HG03039 (cell line): Measurements from ENCODE around the gene STK4.
"Not testable (repeated sequence)": the region's sequence is repeated elsewhere in the genome, so short reads cannot be mapped to it uniquely, and the experiment has no call there.

Source experiments
- ATAC-seq: cut with Tn5 transposase; IDR thresholded peaks from one replicate; pipeline ENCODE4 v1.9.1; 2021; ENCODE audit warnings: mild to moderate bottlenecking, moderate library complexity; ENCODE audit not compliant: unreplicated experiment

STK4 gene

DNA sequence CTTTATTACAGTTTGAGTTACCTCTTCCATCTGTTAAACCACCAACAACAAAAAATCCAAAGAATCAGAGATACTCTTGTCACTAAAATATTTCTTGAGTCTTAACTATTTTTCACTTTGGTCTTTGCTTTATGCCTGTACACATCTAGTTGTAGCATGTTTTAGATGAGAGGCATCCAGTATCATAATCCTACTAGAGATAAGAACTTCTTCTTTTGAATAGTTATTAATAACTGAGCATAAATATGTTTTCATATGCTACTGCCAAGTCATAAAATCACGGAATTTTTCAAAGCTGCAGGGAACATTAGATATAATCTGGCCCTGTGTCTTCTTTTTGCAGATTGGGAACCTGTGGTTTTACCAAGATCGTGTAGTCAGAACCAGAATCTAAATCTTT is 55.3 kb downstream of the STK4 start:
- ATAC-seq: no peak

DNA sequence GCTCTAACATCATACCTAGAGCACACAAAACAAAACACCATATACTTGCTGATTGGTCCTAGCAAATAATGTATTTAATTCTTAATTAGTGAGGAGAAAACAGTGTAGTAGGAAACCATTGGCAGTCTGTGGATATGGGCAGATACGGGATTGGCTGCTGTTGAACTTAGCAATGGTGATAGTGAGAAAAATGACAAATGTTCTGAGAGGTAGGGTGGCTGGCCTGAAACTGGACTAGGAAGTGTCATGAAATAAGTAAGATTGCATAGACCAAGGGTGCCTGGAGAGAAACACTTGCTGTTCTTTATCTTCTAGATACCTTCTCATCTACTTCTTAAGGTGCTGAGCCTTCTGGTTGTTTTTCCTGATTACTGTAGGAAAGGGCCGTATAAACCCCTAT is 56.8 kb downstream of the STK4 start:
- not testable (repeated sequence) for ATAC-seq

DNA sequence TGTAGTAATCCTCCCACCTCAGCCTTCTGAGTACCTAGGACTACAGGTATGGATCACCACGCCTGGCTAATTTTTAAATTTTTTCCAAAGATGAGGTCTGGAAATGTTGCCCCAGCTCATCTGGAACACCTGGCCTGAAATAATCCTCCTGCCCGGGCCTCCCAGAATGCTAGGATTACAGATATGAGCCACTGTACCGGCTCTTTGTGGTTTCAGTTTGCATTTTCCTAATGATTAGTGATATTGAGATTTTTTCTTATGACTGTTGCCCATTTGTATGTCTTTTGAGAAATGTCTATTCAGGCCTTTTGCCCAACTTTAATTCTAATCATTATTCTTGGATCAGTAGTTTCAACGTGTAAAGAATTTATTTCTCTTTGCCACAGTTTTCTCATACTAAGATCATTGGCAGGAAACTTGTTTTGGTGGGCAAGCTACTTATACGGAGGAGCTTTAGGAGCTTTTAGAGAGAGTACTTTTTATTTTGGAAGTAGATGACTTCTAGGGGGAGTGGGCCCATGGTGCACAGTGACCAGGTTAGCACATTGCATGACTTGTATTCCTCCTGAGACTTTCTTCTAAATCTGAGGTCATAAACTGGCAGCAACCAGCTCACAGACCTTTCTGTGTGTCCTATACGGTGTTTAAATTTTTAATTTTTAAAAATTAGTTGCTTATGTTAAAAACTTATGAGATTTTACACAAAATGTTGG is 62.3 kb downstream of the STK4 start:
- no peak for ATAC-seq

DNA sequence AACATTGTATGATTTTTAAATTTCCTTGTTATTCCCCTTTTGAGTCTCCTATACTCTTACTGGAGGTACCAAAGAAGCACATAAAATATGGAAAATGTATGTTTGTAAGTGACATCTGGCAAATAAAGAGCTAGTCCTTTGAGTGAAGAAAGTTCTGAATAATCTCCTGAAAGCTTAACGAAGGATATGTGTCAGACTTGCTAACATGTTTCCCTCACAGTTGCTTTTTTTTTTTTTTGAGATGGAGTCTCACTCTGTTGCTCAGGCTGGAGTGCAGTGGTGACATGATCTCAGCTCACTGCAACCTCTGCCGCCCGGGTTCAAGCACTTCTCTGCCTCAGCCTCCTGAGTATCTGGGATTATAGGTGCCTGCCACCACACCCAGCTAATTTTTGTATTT is 63.6 kb downstream of the STK4 start:
- ATAC-seq: no peak

DNA sequence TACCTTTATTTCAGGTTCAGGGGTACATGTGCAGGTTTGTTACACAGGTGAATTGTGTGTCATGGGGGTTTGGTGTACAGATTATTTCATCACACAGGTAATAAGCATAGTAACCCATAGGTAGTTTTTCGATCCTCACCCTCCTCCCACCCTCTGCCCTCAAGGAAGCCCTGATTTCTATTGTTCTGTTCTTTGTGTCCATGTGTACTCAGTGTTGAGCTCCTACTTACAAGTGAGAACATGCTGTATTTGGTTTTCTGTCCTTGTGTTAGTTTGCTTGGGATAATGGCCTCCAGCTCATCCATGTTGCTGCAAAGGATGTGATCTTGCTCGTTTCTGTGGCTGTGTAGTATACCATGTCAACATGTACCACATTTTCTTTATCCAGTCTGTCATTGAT is 66.0 kb downstream of the STK4 start:
- no peak for ATAC-seq

DNA sequence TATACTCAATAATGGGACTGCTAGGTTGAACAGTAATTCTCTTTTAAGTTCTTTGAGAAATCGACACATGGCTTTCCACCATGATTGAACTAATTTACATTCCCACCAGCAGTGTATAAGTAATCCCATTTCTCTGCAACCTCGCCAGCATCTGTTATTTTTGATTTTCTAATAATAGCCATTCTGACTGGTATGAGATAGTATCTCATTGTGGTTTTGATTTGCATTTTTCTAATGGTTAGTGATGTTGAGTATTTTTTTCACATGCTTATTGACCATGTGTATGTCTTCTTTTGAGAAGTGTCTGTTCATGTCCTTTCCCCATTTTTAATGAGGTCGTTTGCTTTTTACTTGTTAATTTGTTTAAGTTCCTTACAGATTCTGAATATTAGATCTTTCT is 66.5 kb downstream of the STK4 start:
- ATAC-seq: no peak

DNA sequence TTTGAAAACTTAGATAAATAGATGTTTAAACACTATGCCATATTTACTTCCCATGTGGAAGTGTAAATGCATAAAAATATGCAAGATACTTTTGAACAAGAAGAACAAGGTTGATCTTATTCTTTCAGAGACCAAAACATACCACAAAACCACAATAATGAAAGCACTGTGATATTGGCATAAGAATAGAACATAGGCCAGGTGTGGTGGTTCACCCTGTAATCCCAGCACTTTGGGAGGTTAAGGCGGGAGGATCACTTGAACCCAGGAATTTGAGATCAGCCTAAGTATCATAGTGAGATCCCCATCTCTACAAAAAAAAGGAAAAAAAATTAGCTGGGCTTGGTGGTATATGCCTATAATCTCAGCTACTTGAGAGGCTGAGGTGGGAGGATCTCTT is 68.1 kb downstream of the STK4 start:
- no peak for ATAC-seq

DNA sequence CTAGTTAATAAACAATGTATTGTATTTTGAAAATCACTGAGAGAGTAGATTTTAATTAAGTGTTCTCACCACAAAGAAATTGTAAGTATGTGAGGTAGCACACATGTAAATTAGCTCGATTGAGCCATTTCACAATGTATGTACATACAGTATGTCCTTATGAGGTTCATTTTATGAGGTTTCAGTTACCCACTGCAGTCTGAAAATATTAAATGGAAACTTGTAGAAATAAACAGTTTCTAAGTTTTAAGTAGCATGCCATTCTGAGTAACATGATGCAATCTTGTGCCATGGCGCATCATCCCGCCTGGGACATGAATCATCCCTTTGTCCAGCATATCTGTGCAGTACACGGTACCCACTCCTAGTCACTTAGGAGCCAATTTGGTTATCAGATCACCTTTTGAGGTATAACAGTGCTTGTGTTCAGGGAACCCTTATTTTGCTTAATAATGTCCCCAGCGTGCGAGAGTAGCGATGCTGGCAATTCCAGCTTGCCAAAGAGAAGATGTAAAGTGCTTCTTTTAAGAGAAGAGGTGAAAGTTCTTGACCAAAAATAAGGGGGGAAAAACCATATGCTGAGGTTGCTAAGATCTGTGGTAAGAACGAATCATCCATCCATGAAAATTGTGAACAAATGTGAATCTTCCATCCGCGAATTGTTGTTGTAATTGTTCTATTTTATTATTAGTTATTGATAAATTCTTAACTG is 69.9 kb downstream of the STK4 start:
- no peak for ATAC-seq

DNA sequence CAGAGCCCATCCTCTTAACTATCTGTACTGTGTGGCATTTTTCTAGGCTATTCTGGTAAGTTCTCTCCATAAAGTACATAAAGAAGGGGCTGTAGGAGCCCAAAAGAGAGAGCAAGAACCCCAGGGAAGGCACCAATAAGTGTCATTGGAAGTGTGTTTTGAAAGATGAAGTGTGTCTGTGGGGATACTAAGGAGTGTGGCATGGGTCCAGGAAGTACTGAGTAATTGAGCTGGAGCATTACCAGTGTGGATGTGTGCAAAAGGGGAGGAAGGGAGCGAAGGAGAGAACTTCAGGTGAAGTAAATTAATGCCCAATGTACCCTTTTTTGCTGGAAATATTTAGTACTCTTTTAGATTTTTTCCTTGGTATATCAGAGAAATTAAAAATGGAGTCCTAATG is 70.7 kb downstream of the STK4 start:
- ATAC-seq: no peak

DNA sequence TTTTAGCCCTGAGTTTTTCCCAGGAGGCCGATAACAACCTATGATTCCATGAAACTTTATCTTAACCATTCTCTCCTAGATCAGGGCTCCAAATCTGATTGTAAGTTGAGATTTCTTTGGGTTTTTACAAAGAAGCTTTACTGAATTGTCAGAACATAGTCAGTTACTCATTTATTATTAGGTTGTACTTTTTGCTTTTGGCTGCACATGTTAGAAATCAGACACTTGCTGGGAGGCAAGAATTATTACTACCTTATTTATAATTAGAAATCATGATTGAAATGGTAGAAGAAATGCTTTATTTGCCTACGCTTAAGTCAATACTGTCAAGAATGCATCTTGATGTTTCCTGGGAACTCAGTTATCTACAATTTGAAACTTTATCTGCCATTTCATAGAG is 71.3 kb downstream of the STK4 start:
- ATAC-seq: no peak

DNA sequence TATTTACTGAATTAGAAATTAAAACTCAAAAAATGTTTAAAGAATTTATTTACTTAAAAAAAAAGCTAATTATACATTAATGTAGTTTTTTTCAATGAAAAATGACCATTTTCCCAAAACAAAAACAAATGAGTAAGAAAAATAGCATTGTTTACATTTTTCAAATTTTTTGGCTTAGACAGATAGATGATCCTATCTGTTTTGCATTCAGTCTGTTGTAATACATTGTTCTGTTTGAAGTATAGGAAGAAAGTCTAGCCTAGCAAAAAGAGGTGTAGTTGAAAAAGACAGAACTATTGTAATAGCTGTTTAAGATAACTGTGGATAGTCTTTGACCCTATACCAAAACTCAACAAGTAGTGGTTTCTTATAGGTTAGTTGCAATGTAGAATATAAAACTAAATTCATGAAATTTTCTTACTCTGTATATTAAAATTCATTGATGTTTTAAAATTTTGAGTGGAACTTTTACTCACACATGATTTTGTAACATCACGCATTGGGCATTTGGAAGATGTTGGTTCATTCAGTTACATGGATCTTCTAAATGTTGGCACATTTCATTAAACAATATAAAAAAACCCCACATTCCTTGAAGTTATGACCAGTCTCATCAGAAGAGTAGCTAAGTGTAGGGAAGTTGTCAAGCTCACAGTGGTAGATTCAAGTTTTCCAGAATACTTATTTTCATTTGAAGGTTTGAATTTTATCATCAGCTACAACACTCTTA is 72.6 kb downstream of the STK4 start:
- ATAC-seq: no peak

DNA sequence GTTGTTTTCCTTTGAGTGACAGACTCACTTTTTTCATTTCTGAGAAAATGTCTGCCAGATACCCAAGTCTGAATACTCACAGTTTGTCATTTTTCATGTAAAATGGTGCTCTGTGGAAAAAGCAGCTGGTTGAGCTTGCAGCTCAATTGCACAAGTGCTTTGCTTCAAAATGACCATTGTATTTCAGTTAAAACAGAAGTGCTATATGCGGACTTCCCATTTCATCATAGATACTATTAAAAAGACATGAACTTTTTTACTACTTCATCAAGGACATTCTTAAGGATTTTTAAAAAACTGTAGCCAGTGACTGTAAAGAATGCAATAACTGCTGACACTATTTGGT is 73.1 kb downstream of the STK4 start:
- ATAC-seq: no peak

DNA sequence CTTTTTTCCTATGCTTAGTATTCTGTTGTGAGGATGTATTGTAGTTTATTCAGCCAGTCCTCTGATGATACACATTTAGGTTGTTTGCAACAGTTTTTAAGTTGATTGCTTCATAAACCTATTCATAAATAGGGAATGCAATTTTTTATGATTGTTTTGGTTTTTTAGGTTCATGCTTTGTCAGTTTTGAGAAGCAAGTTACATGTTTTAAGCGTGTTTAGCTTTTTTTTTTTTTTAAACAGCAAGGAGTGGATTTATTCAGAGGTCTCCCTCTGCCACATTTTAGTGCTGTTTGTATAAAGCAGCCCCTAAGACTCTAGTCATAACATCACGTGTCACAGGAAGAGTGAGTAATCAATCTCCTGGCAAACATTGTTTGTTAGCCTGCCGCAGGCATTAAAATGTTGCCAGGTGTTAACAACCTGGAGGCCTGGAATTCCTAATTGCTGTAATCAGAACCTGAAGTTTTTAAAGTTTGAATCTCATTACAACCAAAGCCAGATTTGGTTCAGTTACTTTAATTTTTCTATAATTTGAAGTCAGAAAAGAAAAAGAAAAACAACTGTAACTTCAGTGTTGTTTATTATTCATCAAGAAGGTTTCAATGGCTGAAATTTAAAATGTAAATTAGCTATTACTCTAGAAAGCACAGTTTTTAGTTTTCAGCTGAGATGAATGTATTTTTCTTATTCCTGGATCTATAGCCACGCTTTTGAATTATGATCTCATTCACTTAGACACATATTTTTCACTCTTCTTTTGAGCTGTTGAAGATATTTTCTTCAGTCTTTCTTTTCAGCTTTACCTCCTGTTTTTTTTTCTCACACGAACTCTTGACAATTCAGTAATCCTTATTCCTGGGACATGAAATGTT is 75.4 kb downstream of the STK4 start:
- no peak for ATAC-seq

DNA sequence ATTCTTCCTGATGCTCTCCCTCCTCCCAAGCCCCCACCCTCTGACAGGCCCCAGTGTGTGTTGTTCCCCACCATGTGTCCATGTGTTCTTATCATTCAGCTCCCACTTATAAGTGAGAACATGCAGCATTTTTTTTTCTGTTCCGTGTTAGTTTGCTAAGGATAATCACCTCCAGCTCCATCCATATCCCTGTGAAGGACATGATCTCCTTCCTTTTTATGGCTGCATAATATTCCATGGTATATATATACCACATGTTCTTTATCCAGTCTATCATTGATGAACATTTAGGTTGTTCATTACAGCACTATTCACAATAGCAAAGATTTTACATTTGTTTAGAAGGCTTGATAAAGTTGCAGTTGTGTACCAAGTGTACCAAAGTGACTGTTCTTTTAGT is 76.7 kb downstream of the STK4 start:
- ATAC-seq: no peak

DNA sequence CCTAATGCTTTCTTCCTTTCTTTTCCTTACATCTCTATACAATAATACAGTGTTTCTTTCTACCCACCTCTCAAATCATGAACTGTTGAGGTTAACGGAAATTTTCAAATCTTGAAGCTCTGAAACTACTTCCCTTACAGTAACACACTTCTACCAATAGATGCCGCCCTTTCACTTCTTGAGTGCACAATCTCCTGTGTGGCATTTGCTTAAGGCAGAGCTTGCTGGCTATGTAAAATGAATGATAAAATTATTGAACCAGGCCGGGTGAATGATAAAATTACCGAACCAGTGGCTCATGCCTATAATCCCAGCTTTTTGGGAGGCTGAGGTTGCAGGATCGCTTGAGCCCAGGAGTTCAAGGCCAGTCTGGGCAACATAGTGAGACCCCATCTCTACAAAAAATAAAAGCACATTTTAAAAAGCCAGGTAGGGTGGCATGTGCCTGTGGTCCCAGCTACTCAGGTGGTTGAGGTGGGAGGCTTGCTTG is 77.8 kb downstream of the STK4 start:
- no peak for ATAC-seq

DNA sequence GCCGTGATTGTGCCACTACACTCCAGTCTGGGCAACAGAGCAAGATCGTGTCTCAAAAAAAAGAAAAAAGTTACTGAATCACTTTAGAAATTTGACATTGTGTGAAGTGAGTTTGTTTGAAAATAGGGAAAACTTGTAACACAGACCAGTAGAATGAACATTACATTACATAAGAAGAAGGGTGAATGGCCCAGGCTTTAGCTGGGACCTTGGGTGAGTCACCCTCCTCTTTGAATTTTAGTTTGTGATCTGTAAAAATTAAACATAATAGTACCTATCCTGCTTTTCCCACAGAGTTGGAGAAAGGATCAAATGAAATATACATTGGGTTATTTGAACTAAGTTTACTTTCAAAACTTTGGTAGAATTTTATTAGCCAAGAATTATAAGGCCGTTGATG is 78.3 kb downstream of the STK4 start:
- no peak for ATAC-seq

DNA sequence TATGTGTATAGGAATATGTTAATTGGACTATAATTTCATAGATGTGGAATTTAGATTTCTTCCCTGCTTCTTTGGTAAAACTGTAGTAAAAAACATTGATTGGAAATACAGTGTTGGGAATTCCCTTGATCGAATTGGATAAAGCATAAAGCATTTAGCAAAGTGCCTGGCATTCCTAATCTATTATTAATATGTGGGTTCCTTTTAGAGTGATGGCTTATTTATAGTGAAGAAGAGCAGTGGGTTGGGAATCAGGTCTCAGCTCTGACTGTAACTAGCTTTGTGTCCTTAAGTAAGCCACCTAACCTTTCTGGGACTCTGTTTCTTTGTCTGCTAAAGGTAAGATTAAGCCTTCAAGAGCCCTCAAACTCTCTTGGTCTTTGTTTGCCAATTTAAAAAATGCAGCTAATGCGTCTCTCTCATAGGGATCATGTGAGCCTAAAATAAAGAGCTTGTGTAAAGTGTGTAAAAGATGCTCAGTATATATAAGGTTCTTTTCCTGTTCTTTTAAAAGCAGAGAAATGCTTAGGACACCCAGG is 81.3 kb downstream of the STK4 start:
- ATAC-seq: no peak

DNA sequence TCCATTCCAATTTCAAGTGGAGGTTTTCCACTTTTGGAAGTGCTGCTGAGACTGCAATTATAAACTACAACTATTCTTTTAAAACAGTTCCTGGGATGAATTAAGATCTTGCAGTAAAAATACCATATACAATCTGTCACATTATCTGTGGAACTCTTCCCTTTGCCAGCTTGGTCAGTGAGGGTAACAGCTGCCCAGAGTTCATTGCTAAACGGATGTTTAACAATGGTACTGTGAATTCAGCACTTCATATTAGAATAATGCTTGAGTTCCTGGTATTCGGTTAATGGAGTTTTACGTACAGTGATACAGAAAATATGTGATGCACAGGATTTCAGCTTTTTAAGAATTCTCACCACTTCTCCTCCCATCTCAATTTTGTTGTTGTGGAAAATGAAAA is 83.1 kb downstream of the STK4 start:
- no peak for ATAC-seq

DNA sequence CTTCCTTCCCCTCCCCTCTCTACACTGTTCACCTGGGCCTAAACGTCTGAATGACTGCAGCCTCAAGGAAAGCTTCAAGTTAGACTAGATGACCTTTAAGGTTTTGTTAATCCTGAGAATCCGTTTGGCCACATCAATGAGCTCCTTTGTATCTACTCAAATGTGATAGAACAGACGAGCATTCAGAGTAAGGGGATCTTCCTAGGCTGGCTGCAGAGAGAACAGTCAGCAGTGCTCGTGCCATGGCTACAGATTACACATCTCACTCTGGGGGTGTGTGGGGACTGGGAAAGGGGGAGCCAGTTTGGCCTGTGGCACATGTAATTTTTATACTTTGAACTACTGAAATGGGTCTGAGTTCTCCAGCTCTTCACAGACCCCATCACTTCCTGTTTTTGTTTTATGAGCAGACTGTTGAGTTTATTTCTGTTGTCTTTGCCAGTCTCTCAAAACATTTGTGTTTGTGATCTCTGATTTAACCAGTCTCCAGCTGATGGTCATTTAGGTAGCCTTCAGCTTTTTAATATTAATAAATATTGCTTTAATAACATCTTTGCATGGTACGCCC is 83.7 kb downstream of the STK4 start:
- no peak for ATAC-seq

DNA sequence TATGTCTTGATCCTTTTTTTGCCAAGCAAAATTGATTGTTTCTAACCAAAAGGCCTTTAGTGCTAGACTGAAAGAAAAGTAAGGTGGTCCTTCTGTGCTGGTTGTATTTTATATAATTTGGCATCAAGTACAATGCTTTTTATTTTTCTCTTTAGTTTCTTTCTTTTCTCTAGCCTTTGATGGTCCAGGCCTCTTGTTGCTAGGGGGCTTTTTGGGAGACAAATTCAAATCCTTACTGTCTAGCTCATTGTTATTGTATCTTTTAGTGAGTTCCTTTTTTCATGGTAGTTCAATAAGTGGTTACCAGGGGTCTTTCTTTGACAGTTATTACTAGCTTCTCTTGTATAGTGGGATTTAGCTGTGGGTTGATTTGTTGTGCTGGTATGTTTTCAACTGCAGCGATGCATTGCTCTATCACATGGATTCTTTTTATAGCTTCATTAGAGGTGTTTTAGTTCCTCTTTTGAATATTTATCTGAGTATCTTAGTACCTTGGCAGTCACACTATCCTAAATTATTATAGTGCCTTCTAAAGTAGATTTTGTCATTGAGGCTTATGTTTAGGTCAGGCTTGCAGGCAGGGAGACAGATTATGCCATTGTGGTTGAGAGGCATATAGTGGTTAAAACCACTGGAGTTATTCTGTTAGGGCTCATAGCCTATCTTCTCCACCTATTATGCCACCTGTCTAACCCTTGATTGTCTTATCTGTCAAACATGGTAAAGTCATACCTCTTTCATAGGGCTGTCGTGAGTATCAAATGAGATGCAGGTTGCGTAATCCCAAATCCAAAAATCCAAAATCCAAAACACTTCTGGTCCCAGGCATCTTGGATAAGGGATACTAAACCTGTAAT is 85.1 kb downstream of the STK4 start:
- ATAC-seq: no peak
